Measurements from ENCODE around the gene ACTG1. TPM values are rescaled to one million over a fixed set of nuclear protein-coding genes. Genes with fewer than 3 reads are reported as not detected.

Gene ACTG1
- total and polyA plus RNA-seq, 4 donors, result 347 to 1,699 (median 1,282) TPM

DNA sequence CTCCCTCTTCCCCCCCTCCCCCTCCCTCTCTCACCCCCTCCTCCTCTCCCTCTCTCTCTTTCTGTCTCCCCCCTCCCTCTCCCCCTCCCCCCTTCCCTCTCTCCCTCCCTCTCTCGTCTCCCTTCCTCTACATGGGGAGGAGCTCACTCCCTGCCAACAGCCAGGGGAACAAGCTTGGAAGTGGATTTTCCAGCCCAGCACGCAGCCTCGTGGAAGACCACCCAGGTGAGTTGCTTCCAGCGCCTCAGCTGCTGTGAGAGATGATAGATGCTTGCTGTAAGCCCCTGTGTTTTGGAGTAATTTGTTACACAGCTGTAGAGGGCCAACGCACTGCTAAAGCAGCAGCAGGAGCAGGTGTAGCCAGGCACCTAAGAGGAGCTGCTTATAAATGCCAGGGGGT lies 20.8 kb downstream of the ACTG1 start:
- 37% methylated on average over 5 of the region's 5 CpGs for WGBS
- peaks cover 3 to 8% (median 5%) of the 10 kb centered on the region in 4 donors for H3K4me1 ChIP-seq (ENCODE audit: control insufficient read depth in 4 of 4, insufficient read depth in 4 of 4, low read length in 3 of 4)
- H3K9ac ChIP-seq (ENCODE audit: low read depth in 1 of 2, low read length in 2 of 2), result no peak overlapping the region
- TF ChIP-seq, protein P1, sequence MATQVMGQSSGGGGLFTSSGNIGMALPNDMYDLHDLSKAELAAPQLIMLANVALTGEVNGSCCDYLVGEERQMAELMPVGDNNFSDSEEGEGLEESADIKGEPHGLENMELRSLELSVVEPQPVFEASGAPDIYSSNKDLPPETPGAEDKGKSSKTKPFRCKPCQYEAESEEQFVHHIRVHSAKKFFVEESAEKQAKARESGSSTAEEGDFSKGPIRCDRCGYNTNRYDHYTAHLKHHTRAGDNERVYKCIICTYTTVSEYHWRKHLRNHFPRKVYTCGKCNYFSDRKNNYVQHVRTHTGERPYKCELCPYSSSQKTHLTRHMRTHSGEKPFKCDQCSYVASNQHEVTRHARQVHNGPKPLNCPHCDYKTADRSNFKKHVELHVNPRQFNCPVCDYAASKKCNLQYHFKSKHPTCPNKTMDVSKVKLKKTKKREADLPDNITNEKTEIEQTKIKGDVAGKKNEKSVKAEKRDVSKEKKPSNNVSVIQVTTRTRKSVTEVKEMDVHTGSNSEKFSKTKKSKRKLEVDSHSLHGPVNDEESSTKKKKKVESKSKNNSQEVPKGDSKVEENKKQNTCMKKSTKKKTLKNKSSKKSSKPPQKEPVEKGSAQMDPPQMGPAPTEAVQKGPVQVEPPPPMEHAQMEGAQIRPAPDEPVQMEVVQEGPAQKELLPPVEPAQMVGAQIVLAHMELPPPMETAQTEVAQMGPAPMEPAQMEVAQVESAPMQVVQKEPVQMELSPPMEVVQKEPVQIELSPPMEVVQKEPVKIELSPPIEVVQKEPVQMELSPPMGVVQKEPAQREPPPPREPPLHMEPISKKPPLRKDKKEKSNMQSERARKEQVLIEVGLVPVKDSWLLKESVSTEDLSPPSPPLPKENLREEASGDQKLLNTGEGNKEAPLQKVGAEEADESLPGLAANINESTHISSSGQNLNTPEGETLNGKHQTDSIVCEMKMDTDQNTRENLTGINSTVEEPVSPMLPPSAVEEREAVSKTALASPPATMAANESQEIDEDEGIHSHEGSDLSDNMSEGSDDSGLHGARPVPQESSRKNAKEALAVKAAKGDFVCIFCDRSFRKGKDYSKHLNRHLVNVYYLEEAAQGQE (IDR thresholded peaks at IDR 0.05), result no peak
- no peak for TF ChIP-seq YY1 (IDR thresholded peaks at IDR 0.05)
- TF ChIP-seq, protein P2, sequence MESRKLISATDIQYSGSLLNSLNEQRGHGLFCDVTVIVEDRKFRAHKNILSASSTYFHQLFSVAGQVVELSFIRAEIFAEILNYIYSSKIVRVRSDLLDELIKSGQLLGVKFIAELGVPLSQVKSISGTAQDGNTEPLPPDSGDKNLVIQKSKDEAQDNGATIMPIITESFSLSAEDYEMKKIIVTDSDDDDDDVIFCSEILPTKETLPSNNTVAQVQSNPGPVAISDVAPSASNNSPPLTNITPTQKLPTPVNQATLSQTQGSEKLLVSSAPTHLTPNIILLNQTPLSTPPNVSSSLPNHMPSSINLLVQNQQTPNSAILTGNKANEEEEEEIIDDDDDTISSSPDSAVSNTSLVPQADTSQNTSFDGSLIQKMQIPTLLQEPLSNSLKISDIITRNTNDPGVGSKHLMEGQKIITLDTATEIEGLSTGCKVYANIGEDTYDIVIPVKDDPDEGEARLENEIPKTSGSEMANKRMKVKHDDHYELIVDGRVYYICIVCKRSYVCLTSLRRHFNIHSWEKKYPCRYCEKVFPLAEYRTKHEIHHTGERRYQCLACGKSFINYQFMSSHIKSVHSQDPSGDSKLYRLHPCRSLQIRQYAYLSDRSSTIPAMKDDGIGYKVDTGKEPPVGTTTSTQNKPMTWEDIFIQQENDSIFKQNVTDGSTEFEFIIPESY (IDR thresholded peaks at IDR 0.05), result no peak
- no peak for TF ChIP-seq FOXA2 (IDR thresholded peaks at IDR 0.05)
- TF ChIP-seq RXRA (IDR thresholded peaks at IDR 0.05), result no peak
- TF ChIP-seq MAX (IDR thresholded peaks at IDR 0.05), result no peak
- no peak for TF ChIP-seq HNF4G (IDR thresholded peaks at IDR 0.05)
- no peak for TF ChIP-seq RAD21 (IDR thresholded peaks at IDR 0.05)
- no peak for TF ChIP-seq HNF4A (conservative IDR thresholded peaks at IDR 0.05)
- no peak for TF ChIP-seq NR2F2 (IDR thresholded peaks at IDR 0.05)
- no peak for TF ChIP-seq JUND (IDR thresholded peaks at IDR 0.05)
- TF ChIP-seq, protein P3, sequence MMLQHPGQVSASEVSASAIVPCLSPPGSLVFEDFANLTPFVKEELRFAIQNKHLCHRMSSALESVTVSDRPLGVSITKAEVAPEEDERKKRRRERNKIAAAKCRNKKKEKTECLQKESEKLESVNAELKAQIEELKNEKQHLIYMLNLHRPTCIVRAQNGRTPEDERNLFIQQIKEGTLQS (IDR thresholded peaks at IDR 0.05), result no peak
- no peak for TF ChIP-seq TAF1 (conservative IDR thresholded peaks at IDR 0.05)
- no peak for TF ChIP-seq FOXA1 (IDR thresholded peaks at IDR 0.05)
- TF ChIP-seq EGR1 (IDR thresholded peaks at IDR 0.05; ENCODE audit: low read depth in 2 of 2), result no peak
- TF ChIP-seq CTCF (IDR thresholded peaks at IDR 0.05; ENCODE audit: low read depth, low read length, missing input control), result no peak
- no peak for TF ChIP-seq SP1 (IDR thresholded peaks at IDR 0.05)
- no peak for TF ChIP-seq GABPA (IDR thresholded peaks at IDR 0.05 in 1 of 2, conservative IDR thresholded peaks at IDR 0.05 in 1 of 2)
- no peak for DNase-seq (ENCODE audit: low spot score)
- H3K27ac ChIP-seq (ENCODE audit: low read depth in 1 of 2, low read length in 2 of 2), result no peak overlapping the region
- H3K4me3 ChIP-seq (ENCODE audit: low read depth in 1 of 3, low read length in 3 of 3), result no peak overlapping the region
- no peaks in the 10 kb centered on the region for H3K27me3 ChIP-seq (ENCODE audit: control insufficient read depth in 4 of 4, insufficient read depth in 4 of 4, low read length in 3 of 4)
- H3K9me3 ChIP-seq (ENCODE audit: control insufficient read depth in 4 of 4, low read length in 3 of 4), result no peaks in the 10 kb centered on the region
- no peaks in the 10 kb centered on the region for H3K36me3 ChIP-seq (ENCODE audit: control insufficient read depth in 4 of 4, insufficient read depth in 3 of 4, low read depth in 1 of 4, low read length in 3 of 4)
